ENCODE measurements around the gene TMSB15B.
A peak's percentile ranks its signal among the peaks of the same experiment; 100 is the strongest.
"Not testable (repeated sequence)": the region's sequence is repeated elsewhere in the genome, so short reads cannot be mapped to it uniquely, and the experiment has no call there.

TMSB15B gene

GRCh38 chrX:103962411-103963278 lies at the start of gene TMSB15B:
Gene TMSB15B, plus strand, starts transcription at chrX:103962627.
- DNase-seq: not testable (repeated sequence)

GRCh38 chrX:103913356-103914020 lies 48.9 kb upstream of the TMSB15B start:
- no peak for DNase-seq

GRCh38 chrX:103918050-103918449 lies 44.4 kb upstream of the TMSB15B start:
- no peak for DNase-seq

- peak; percentile 26 for DNase-seq
These were observed 43.7 kb upstream of the TMSB15B start for GRCh38 chrX:103918571-103919269.

GRCh38 chrX:103919270-103919637 lies 43.2 kb upstream of the TMSB15B start:
- no peak for DNase-seq

GRCh38 chrX:103920515-103920914 lies 41.9 kb upstream of the TMSB15B start:
- not testable (repeated sequence) for DNase-seq

- no peak for DNase-seq
These were observed 35.4 kb upstream of the TMSB15B start for GRCh38 chrX:103927030-103927429.

GRCh38 chrX:103927633-103928032 lies 34.8 kb upstream of the TMSB15B start:
- no peak for DNase-seq

- DNase-seq: no peak
These were observed 30.3 kb upstream of the TMSB15B start for GRCh38 chrX:103932133-103932532.

- DNase-seq: not testable (repeated sequence)
These were observed 22.2 kb upstream of the TMSB15B start for GRCh38 chrX:103940257-103940656.

- DNase-seq: no peak
These were observed 21.0 kb upstream of the TMSB15B start for GRCh38 chrX:103941201-103941975.

GRCh38 chrX:103949506-103949905 lies 12.9 kb upstream of the TMSB15B start:
- DNase-seq: no peak

GRCh38 chrX:103953353-103953752 lies 9.1 kb upstream of the TMSB15B start:
- DNase-seq: no peak

GRCh38 chrX:103954259-103954658 lies 8.2 kb upstream of the TMSB15B start:
- no peak for DNase-seq

GRCh38 chrX:103960599-103960998 lies 1.8 kb upstream of the TMSB15B start:
- DNase-seq: not testable (repeated sequence)

GRCh38 chrX:103983508-103983907 lies 21.1 kb downstream of the TMSB15B start:
- DNase-seq: not testable (repeated sequence)

- no peak for DNase-seq
These were observed 36.8 kb downstream of the TMSB15B start for GRCh38 chrX:103999234-103999633.

- DNase-seq: no peak
These were observed 46.4 kb downstream of the TMSB15B start for GRCh38 chrX:104008831-104009230.

- no peak for DNase-seq
These were observed 50.7 kb downstream of the TMSB15B start for GRCh38 chrX:104013158-104013557.

GRCh38 chrX:104013606-104014005 lies 51.2 kb downstream of the TMSB15B start, which contains the start of gene H2BW1:
Gene H2BW1, minus strand, starts transcription at chrX:104013708. Its CDS starts 132 bp downstream, at chrX:104013576.
- no peak for DNase-seq

- DNase-seq: not testable (repeated sequence)
These were observed 53.1 kb downstream of the TMSB15B start for GRCh38 chrX:104015576-104015975.

Data from activated CD4-positive, alpha-beta T cell treated with anti-CD3 and anti-CD28 coated beads for 1 hour (primary cell).